ENCODE measurements around the gene NTNG1.
"Not testable (repeated sequence)": the region's sequence is repeated elsewhere in the genome, so short reads cannot be mapped to it uniquely, and the experiment has no call there.

NTNG1 gene

DNA sequence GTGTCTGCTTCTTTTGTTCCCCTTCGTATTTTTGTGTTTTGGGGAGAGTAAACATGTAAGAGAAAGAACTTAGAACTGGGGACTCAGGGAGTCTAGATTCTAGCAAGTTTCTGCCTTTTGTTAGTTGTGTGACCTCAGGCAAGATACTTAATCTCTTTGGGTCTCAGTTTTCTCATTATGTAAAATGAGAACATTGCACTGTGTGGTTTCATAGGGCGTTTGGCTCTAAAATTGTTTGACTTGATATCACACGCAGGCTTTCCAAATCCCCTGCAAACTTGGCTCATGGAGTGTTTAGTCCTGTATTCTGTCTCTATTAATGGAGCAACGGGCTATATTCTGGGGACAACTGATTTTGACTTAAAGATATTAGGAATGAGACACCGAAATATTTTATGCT is 57.7 kb downstream of the NTNG1 start:
- no peak for DNase-seq (ENCODE audit: low read depth)

GRCh38 chr1:107200631-107201030 is 59.8 kb downstream of the NTNG1 start:
- no peak for DNase-seq (ENCODE audit: low read depth)

- DNase-seq (ENCODE audit: low read depth) = no peak
Observed at GRCh38 chr1:107202007-107202406, 61.2 kb downstream of the NTNG1 start.

GRCh38 chr1:107213225-107213624 is 72.4 kb downstream of the NTNG1 start:
- DNase-seq (ENCODE audit: low read depth) = no peak

DNA sequence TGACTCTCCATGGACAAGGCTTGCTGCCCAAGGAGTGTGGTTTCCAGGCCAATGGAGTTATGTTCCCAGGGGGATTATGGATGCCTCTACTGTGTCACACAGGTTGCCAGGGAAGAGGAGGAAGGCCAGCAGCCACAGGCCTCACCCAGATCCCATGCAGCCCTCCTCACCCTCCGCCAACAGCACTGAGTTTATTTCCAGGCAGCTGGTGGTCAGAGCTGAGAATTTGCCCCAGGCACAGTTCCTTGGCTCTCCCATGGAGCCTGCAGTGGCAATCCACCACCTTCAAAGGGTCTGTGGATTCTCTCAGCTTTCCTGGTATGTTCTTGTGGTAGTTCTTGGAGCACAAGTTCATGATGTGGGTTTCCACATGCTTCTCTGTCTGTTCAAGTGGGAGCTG is 79.2 kb downstream of the NTNG1 start:
- DNase-seq (ENCODE audit: low read depth) = no peak

- DNase-seq (ENCODE audit: low read depth) = no peak
Observed at GRCh38 chr1:107225706-107226105, 84.9 kb downstream of the NTNG1 start.

DNA sequence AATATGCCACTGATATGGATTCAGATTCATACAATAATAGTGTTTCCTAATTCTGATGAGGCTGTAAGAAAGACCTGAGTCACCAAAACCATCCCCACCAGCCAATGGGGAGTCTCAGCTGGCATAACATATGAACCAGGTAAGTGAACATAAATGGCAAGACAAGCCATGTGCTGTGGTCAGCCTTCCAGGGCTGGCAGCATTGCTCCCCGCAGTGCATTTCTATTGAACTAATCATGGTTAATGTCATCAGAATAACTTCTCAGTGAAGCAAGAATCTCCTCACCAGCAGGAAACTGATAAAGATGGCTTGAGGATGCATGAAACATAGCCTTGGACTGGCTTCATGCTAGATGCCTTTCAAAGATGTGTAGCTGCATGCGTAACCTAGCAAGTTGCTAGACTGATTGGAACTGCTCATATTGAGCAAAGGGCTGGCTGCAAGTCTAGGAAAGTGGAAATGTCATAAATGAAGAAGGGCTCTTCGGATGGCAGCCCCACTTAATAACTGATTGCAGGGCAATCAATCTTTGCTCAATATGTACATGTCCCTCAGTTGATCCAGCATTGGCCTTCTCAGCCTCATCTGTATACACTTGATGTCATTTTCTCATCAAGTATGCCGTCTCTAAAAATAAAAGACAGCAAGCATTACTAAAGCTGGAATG is 88.0 kb downstream of the NTNG1 start:
- no peak for DNase-seq (ENCODE audit: low read depth)

GRCh38 chr1:107229711-107230110 is 88.9 kb downstream of the NTNG1 start:
- no peak for DNase-seq (ENCODE audit: low read depth)

DNA sequence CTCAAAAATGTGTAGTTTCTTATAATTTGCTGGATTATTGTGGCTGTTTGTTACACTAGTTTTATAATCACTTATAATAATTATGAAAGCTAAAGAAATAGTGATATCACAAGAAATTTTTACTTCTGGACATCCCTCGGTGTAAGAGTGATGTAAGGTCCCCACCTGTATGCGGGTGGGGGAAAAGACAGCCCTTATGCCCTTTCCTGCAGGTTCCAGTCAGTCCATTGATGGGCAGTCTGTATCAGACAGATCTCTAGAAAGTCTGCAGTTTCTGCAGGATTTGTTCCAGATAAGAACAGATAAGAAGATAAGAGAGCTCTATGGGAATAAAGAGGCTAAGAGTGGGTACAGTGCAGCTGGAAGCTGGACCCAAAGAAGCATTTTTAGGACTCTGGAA is 89.3 kb downstream of the NTNG1 start:
- DNase-seq (ENCODE audit: low read depth) = no peak

DNA sequence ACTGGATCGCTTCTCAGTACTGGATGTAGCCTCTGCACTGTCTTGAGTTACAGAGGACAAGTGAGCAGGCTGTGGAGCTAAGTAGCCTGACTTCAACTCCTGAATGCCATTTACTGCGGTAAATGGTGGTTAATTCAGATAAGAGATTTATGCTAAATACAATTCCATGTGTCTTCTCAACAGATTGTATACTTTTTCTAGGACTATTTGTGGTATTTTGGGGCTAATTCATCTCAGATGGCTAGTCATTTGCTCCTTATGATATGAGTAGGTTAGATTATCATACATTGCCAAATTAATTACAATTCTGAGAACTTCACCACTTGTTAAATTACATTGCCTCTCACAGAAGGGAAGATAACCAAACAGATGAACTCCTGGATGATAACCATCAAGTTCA is 90.5 kb downstream of the NTNG1 start:
- no peak for DNase-seq (ENCODE audit: low read depth)

DNA sequence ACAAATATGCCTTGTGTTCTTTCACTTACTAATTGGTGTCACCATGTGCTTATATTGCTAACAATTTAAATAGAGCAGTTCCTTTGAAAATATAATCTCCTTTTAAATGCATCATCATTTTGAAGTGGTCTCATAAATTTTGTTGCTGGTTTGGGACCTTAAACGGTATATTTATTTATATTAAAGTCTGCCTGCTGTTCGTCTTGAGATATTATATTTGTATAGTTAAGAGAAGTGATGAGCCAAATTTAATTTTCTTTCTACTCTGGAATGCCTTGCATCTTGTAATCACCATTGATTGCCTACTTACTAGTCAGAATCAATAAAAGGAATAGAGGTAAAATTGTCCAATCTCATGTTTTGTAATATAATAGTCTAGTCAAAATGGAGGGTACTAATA is 91.6 kb downstream of the NTNG1 start:
- DNase-seq (ENCODE audit: low read depth) = no peak

GRCh38 chr1:107236760-107237159 is 95.9 kb downstream of the NTNG1 start:
- DNase-seq (ENCODE audit: low read depth) = not testable (repeated sequence)

DNA sequence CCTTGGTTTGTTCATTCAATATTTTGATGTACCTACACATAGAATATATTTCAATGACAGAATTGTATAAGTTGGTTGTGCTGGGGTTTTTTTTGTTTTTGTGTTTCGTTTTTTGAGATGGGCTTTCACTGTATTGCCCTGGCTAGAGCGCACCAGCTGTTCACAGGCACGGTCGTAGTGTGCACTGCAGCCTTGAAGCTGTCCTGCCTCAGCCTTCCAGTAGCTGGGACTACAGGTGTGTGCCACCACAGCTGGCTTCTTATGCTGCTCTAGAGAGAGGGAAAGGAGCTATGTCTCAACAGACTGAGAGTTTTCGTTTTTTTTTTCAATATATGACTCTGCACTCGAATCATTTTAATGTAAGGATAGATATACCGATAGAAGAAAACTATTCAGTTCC is 102.6 kb downstream of the NTNG1 start:
- no peak for DNase-seq (ENCODE audit: low read depth)

- no peak for DNase-seq (ENCODE audit: low read depth)
Observed at GRCh38 chr1:107244709-107245500, 104.1 kb downstream of the NTNG1 start.

- no peak for DNase-seq (ENCODE audit: low read depth)
Observed at GRCh38 chr1:107246775-107247345, 106.0 kb downstream of the NTNG1 start.

DNA sequence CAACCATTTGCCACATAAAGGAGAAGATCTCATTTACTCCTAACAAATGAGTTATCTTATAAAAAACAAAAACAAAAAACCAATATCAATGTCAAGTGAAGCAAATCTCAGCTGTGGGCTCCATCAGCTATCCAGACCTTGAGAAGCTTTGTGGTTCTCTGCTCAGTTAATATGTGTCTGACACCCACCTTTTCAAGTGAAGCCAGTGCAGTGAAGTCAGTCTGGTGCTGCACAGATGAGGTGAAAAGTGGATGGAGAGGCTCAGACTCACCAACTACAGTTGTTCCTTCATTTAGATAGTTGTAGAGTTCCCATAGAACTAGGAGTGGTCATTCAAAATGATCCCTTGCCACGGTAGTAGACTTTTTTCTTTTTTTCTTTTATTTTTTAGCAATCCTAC is 106.8 kb downstream of the NTNG1 start:
- no peak for DNase-seq (ENCODE audit: low read depth)

DNA sequence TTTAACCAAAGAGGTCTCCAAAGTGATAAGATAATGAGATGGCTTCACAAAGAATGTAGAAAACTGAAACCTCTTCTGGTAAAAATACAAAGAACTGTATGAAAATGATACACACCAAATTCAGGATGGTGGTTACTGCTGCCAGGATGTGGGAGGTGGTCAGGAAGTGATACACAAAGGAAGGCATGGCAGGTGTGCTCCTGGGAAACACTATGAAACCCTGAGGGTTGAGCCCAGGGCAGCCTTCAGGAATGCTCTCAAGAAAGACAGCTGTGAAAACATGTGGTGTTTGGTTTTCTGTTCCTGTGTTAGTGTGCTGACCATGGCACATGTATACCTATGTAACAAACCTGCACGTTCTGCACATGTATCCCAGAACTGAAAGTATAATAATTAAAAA is 109.3 kb downstream of the NTNG1 start:
- no peak for DNase-seq (ENCODE audit: low read depth)

DNA sequence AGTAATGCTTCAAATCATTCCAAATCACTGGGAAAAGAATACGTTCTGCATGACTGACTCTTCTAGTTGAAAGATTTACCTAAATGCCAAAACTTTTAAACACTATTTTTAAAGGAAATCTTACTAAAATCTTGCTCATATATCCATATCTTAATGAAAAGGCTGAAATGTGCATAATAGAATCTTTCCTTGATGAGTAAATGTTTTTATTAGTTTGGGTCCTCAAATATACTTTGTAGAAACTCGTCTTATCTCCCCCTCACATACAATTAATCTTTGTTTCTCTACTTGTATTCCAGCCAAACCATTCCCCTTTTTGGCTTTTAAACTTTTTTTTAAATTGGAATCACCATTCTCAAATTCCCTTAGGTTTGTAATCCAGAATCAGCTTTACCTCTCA is 110.2 kb downstream of the NTNG1 start:
- DNase-seq (ENCODE audit: low read depth) = no peak

DNA sequence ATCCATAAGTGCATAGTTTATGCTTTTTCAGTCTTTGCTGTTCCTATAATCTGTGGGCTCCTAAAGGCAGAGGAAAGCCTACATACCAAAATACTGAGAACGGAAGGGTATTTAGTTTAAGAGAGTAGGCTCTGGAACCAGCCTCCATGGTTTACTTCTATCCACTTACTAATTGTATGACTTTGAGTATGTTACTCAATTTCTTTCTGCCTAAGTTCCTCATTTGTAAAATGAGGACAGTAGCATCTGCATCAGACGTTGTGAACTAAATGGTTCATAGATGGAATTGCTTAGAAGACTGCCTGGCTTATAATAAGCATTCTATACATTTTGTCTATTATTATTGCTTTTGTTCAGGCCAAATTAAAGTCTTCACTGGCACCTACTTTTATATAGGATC is 111.0 kb downstream of the NTNG1 start:
- DNase-seq (ENCODE audit: low read depth) = no peak

- DNase-seq (ENCODE audit: low read depth) = no peak
Observed at GRCh38 chr1:107252271-107252670, 111.4 kb downstream of the NTNG1 start.

GRCh38 chr1:107254306-107254705 is 113.5 kb downstream of the NTNG1 start:
- DNase-seq (ENCODE audit: low read depth) = no peak

- DNase-seq (ENCODE audit: low read depth) = no peak
Observed at GRCh38 chr1:107255469-107255868, 114.6 kb downstream of the NTNG1 start.

DNA sequence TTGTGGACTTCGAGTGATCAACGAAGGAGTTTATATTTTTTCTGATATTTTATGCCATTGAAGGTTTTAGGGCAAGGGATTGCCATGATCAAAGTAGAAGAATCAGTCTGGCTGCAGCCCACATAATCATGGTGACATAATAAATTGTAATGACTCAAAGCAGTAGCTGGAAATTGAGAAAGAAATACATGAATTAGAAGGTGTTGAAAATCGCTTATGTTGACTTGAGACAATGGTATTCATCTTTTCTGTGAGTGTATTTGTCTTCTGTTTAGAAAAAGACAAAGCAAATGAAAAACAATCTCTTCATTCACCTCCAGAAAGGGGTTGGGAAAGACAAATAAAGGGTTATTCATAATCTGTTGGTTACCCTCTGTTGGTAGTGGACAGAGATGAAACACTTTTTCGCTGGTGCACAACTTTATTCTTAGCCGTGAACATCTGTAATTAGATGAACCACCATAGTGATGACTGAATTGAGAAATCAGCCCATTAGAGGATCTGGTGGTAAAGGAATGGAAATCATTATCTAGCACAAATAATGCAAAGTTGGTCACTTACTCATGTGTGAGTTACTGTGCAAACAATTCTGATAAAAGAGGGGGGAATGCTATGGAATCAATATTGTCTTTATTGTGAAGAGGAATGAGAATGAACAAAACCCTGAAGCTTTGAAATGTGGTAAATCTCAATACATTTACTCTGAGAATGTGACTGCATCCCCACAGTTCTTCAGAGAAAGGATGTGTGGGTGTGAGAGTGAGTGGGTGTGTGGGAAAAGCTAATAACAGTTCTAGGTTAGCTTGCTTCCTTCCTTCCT is 121.8 kb downstream of the NTNG1 start:
- DNase-seq (ENCODE audit: low read depth) = no peak
